Cardiac fibroblast (primary cell): ENCODE results near the gene BOLL.

ENCODE experiments used
- DNase-seq, 2 donors: peaks; one replicate each; pipeline versions ENCODE4 v3.0.0 to v3.0.0-alpha.2; 2010; ENCODE audit warnings: low read depth in 2 of 2
- H3K4me3 ChIP-seq, 2 donors: replicated peaks in 1 of 2; 1 replicate in 1 of 2; 2 replicates in 1 of 2; pipeline ENCODE4 v1.5.1; 2011; ENCODE audit warnings: low read depth in 2 of 2, low read length in 2 of 2, mild to moderate bottlenecking in 2 of 2, moderate library complexity in 1 of 2
- TF ChIP-seq, protein P1 (sequence below): IDR thresholded peaks from one replicate; pipeline ENCODE4 v1.5.1; 2011; ENCODE audit warnings: low read depth, mild to moderate bottlenecking, low read length, inconsistent platforms

The BOLL gene

DNA sequence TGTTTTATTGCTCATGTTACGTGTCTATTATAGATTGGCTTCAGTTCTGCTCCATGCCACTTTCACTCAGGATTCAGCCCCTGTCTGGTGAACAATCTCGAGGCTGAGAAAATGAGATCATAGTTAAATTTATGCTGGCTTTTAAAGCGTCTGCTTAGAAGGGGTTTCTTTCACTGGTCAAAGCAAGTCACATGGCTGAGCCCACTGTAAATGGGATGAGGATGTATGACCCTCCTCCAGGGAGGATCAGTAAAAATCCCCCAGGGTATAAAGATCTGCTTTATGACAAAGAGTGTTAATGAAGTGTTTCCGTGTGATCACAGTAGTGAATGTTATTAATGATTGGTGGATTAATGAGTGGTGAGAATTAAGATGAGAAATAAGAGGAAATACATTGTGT, 13.1 kb upstream of the BOLL start:
- H3K4me3 ChIP-seq: no peak overlapping the region
- DNase-seq: no peak
- TF ChIP-seq, protein P1, sequence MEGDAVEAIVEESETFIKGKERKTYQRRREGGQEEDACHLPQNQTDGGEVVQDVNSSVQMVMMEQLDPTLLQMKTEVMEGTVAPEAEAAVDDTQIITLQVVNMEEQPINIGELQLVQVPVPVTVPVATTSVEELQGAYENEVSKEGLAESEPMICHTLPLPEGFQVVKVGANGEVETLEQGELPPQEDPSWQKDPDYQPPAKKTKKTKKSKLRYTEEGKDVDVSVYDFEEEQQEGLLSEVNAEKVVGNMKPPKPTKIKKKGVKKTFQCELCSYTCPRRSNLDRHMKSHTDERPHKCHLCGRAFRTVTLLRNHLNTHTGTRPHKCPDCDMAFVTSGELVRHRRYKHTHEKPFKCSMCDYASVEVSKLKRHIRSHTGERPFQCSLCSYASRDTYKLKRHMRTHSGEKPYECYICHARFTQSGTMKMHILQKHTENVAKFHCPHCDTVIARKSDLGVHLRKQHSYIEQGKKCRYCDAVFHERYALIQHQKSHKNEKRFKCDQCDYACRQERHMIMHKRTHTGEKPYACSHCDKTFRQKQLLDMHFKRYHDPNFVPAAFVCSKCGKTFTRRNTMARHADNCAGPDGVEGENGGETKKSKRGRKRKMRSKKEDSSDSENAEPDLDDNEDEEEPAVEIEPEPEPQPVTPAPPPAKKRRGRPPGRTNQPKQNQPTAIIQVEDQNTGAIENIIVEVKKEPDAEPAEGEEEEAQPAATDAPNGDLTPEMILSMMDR: no peak

DNA sequence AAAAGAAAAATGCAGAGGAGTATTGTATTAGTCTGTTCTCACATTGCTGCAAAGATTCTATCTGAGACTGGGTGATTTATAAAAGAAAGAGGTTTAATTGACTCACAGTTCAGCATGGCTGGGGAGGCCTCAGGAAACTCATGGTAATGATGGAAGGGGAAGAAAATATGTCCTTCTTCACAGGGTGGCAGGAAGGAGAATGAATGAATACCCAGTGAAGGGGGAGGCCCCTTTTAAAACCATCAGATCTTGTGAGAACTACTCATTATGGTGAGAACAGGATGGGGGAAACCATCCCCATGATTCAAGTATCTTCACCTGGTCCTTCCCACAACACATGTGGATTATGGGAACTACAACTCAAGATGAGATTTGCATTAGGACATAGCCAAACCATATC, 10.2 kb upstream of the BOLL start:
- TF ChIP-seq, protein P1: no peak
- H3K4me3 ChIP-seq: no peak overlapping the region
- DNase-seq: no peak

DNA sequence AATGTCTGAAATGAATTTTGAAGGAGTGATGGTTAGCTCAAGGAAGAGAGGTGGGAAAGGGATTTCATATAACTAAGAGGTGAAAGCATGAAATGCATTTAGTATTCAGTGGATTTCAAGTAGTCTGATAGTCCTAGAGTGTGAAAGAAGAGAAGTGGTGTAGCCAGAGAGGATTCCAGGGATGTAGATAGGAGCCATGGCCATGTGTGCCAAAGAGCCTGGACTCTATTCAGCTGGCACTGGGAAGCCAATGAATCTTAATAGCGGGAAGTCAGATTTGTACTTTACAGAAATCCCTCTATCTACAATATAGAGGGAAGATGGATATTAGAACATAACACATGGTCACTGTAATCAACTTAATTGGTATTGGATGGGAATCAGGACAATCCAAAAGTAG, 8.3 kb upstream of the BOLL start:
- DNase-seq: no peak
- TF ChIP-seq, protein P1: no peak

DNA sequence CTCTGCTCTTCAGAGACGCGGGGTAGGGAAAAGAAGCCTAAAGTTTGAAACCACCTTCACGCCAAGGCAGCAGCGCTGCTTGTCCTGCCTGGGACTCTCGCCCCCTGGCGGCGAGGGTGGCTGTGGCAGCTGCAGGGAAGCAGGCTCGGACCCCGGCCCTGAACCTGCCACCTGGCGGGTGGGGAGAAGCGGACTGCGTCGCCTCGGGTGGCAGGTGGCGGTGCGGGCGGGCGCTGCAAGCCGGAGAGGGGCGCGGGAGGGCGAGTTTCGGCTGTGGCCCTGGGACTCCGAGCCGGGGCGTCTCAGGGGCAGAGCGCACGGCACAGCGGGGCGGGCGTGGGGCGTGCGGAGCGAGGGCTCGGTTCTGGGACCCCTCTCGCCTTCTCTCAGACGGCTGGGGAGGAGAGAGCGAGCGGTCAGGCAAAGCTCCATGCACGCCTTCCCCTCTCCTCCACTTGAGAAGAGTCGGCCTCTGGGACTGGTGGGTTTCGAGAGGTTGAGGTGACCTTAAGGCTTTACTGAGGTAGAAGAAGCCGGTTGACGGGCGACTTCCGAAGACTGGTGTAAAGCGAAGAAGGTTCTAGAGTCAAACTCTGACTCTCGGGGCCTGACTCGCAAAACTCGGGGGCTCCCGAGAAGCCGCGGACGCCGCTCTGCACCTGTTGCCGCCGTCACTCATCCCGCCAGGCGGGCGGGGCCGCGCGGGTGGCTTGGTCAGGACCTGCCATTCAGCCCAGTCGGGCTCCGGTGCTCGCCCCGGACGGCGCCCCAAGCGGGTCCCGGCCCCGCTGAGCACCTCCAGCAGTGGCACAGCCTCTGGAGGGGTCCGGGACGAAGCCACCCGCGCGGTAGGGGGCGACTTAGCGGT, 1.1 kb upstream of the BOLL start:
- DNase-seq: no peak
- H3K4me3 ChIP-seq: peak overlapping the region; percentile 2 to 13
- TF ChIP-seq, protein P1: peak; percentile 53

More for the DNA sequence above, 8.3 kb upstream of the BOLL start:
- no peak overlapping the region for H3K4me3 ChIP-seq

DNA sequence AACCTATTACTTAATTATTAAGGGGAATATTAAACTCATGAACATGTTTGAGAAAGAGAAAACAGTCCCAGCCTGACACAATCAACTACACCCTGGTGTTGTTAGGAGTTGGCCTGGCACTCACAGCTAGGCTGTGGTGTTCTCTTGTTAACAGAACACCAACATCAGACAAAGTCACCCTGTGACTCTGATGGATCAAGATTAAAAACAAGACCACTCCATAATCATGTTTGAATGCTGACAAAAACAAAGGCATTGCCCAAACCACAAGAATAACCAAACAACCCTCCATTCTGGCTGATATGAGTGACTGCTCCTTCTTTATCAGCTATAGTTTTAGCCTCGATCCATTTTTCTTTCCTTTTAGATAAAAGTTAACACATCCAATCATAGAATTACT, 3.0 kb downstream of the BOLL start:
- TF ChIP-seq, protein P1: no peak
- DNase-seq: no peak
- H3K4me3 ChIP-seq: no peak overlapping the region

DNA sequence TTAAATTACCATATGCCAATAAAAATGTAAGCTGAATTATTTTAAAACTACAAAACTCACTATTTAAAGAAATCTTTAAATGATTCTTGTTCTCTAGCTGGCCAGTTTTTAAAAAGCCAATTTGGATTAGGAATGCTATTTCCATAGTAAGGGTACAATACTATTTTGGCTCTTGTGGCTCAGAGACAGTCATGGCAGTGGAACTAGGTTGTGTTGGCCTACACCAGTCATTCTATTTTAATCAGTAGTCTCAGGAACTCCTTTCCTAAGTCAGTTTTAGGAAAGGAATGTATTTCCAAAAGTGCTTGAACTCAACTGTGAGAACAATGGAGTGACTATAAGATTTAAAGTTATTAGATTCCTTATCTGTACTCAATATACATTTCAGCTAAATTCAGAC, 5.9 kb downstream of the BOLL start:
- DNase-seq: no peak
- TF ChIP-seq, protein P1: no peak
- H3K4me3 ChIP-seq: no peak overlapping the region
